K562 (cell line): ENCODE data around the gene UBR1. TPM values are rescaled to one million over a fixed set of nuclear protein-coding genes. Genes with fewer than 3 reads are reported as not detected.

Source experiments
- ATAC-seq: fragments of 200-7000 bp; cut with Tn5 transposase; 3 replicates; pipeline ENCODE4 v1.9.1; 2020; ENCODE audit warnings: moderate library complexity
- BruUV-seq: library from RNA; stranded (reverse); fragments of 400-500 nt; replicated peaks from 2 replicates; lab custom pipeline; 2021; lab: Mats Ljungman, UMichigan
- CTCF ChIA-PET: fragments of 300-600 bp; formaldehyde crosslinking; extraction: SDS; loops from one replicate; lab custom pipeline; 2021; ENCODE audit warnings: low intra/inter-chr PET ratio; lab: Yijun Ruan, JAX
- POLR2A ChIA-PET: fragments of 300-600, 350-650 bp; sonication (Branson Sonifier 250); formaldehyde crosslinking; extraction: SDS; loops from one replicate; lab custom pipeline; 2021; ENCODE audit warnings: antibody characterized with exemption, inconsistent platforms; lab: Yijun Ruan, JAX
- DNase-seq, 4 experiments: peaks; one replicate each; pipeline versions ENCODE4 v3.0.0 to v3.0.0-alpha.2; 2011 to 2018; ENCODE audit warnings: low spot score in 3 of 4, mixed read lengths in 3 of 4; ENCODE audit errors: extremely low read depth in 1 of 4
- FAIRE-seq: peaks from 2 replicates; lab custom pipeline; 2011; peaks lifted over from hg19 to GRCh38; lab: Jason Lieb, UNC
- H2AFZ ChIP-seq: 2 replicates; pipeline ENCODE4 v1.6.0; 2011; ENCODE audit warnings: low read depth, low read length, control low read depth, inconsistent platforms
- H3K27ac ChIP-seq: fragments of 200-600 bp; 3 replicates; pipeline ENCODE4 v1.8.0; 2011; ENCODE audit warnings: low read depth, mild to moderate bottlenecking, control low read depth, inconsistent platforms, low read length, moderate library complexity, mixed read lengths; ENCODE audit errors: extremely low read depth
- H3K27me3 ChIP-seq, 2 experiments: fragments of 300-600 bp in 1 of 2; 2 replicates in 1 of 2; 3 replicates in 1 of 2; pipeline versions ENCODE4 v1.6.0 to v1.8.0; 2011; ENCODE audit warnings: inconsistent platforms in 2 of 2, low read length in 2 of 2, mild to moderate bottlenecking in 1 of 2, mixed read lengths in 1 of 2, moderate library complexity in 1 of 2; ENCODE audit not compliant: control insufficient read depth in 2 of 2, insufficient read depth in 2 of 2
- H3K36me3 ChIP-seq: fragments of 300-600 bp; 3 replicates; pipeline ENCODE4 v1.8.0; 2011; ENCODE audit warnings: mild to moderate bottlenecking, low read length, inconsistent platforms; ENCODE audit not compliant: control insufficient read depth, insufficient read depth
- H3K4me1 ChIP-seq, 2 experiments: fragments of 200-600 bp in 1 of 2; replicated peaks in 1 of 2; 2 replicates in 1 of 2; 3 replicates in 1 of 2; pipeline versions ENCODE4 v1.5.1 to v1.8.0; 2011; ENCODE audit warnings: inconsistent platforms in 2 of 2, low read length in 2 of 2, mild to moderate bottlenecking in 1 of 2, mixed read lengths in 1 of 2, moderate library complexity in 1 of 2; ENCODE audit not compliant: control insufficient read depth in 2 of 2, insufficient read depth in 2 of 2
- H3K4me2 ChIP-seq: 2 replicates; pipeline ENCODE4 v1.6.1; 2011; ENCODE audit warnings: low read length, control low read depth, inconsistent platforms, mixed read lengths; ENCODE audit not compliant: insufficient read depth
- H3K4me3 ChIP-seq: fragments of 200-600 bp; sonication (generic), shearing (Covaris generic); 2 replicates; pipeline ENCODE4 v1.5.1; 2016; ENCODE audit warnings: control low read depth, inconsistent platforms
- H3K79me2 ChIP-seq: fragments of 200-600 bp; 3 replicates; pipeline ENCODE4 v1.8.0; 2011; ENCODE audit warnings: low read length, inconsistent platforms; ENCODE audit not compliant: control insufficient read depth, insufficient read depth
- H3K9ac ChIP-seq, 2 experiments: 2 replicates each; pipeline versions ENCODE4 v1.6.0 to v1.6.1; 2011; ENCODE audit warnings: low read depth in 2 of 2, low read length in 2 of 2, control low read depth in 1 of 2, inconsistent platforms in 1 of 2, mild to moderate bottlenecking in 1 of 2, mixed read lengths in 1 of 2; ENCODE audit not compliant: insufficient read depth in 1 of 2
- H3K9me1 ChIP-seq: one replicate; pipeline ENCODE4 v1.6.0; 2011; ENCODE audit warnings: inconsistent platforms, mild to moderate bottlenecking, low read length, moderate library complexity; ENCODE audit not compliant: control insufficient read depth, insufficient read depth
- H3K9me3 ChIP-seq: replicated peaks from 2 replicates; pipeline ENCODE4 v1.5.1; 2011; ENCODE audit warnings: low read depth, low read length, inconsistent platforms; ENCODE audit not compliant: control insufficient read depth, insufficient read depth
- H4K20me1 ChIP-seq: replicated peaks from 2 replicates; pipeline ENCODE4 v1.6.1; 2011; ENCODE audit warnings: low read length, inconsistent platforms, mixed read lengths; ENCODE audit not compliant: control insufficient read depth, insufficient read depth
- CEBPB ChIP-seq: fragments of 450-650 bp; IDR thresholded peaks from 2 replicates; pipeline ENCODE4 v1.6.1; 2016; ENCODE audit warnings: missing genetic modification characterization, missing compliant biosample characterization
- CEBPG ChIP-seq, 3 experiments: fragments of 200-800 bp in 1 of 3; sonication (Bioruptor generic) in 1 of 3; sonication (generic) in 1 of 3; formaldehyde crosslinking in 1 of 3; IDR thresholded peaks in 2 of 3; conservative IDR thresholded peaks in 1 of 3; 2 replicates each; pipeline versions ENCODE4 v1.6.1 to v1.8.0; 2016 to 2022; ENCODE audit warnings: missing compliant biosample characterization in 2 of 3, missing genetic modification characterization in 2 of 3, mild to moderate bottlenecking in 1 of 3, missing genetic modification reagents in 1 of 3
- COPS2 ChIP-seq: fragments of 450-650 bp; conservative IDR thresholded peaks from 2 replicates; pipeline ENCODE4 v1.6.1; 2016; ENCODE audit warnings: mild to moderate bottlenecking, moderate library complexity
- IFI16 ChIP-seq: fragments of 250-450 bp; sonication (Bioruptor Pico); IDR thresholded peaks from 2 replicates; pipeline ENCODE4 v2.1.2; 2022; ENCODE audit warnings: mild to moderate bottlenecking, inconsistent platforms
- MECOM ChIP-seq: fragments of 250-450 bp; sonication (Bioruptor Pico); IDR thresholded peaks from 2 replicates; pipeline ENCODE4 v1.8.0; 2022; ENCODE audit warnings: inconsistent platforms
- MYC ChIP-seq, 2 experiments: fragments of 250-450 bp in 1 of 2; sonication (Bioruptor Pico) in 1 of 2; IDR thresholded peaks; 2 replicates each; pipeline versions ENCODE4 v1.5.1 to v1.6.1; 2012 to 2021; ENCODE audit warnings: low read depth in 2 of 2, borderline replicate concordance in 1 of 2, improper control_type of control experiment in 1 of 2, low read length in 1 of 2, mild to moderate bottlenecking in 1 of 2, moderate library complexity in 1 of 2
- RBM25 ChIP-seq: fragments of 200-400 bp; formaldehyde crosslinking; IDR thresholded peaks from 2 replicates; pipeline ENCODE4 v1.6.1; 2018; ENCODE audit warnings: low read length, low read depth, moderate library complexity; ENCODE audit not compliant: severe bottlenecking
- RFX5 ChIP-seq: IDR thresholded peaks from 2 replicates; pipeline ENCODE4 v1.6.1; 2011; ENCODE audit warnings: low read depth, mild to moderate bottlenecking, improper control_type of control experiment, low read length
- SMARCE1 ChIP-seq: fragments of 450-650 bp; IDR thresholded peaks from 2 replicates; pipeline ENCODE4 v1.7.1; 2016; ENCODE audit warnings: mild to moderate bottlenecking
- ZC3H8 ChIP-seq: fragments of 450-650 bp; IDR thresholded peaks from 2 replicates; pipeline ENCODE4 v1.6.1; 2017
- ZNF384 ChIP-seq: IDR thresholded peaks from 2 replicates; pipeline ENCODE4 v1.6.1; 2012; ENCODE audit warnings: low read depth, low read length, improper control_type of control experiment
- WGBS: fragments of 100-300 bp; shearing (Covaris generic); methylation state at CpG from one replicate; pipeline ENCODE4 v1.1.6; 2016; ENCODE audit warnings: low coverage, mixed read lengths; ENCODE audit not compliant: insufficient coverage; ENCODE audit errors: missing lambda C conversion rate; 5-methylcytosine and 5-hydroxymethylcytosine counted together
- in situ Hi-C: fragments of 300-500 bp; cut with MboI; formaldehyde crosslinking; loops from 4 replicates; pipeline ENCODE4 v1.15.0; 2018; ENCODE audit warnings: inconsistent platforms, mixed read lengths
- intact Hi-C: fragments of 100-400 bp; cut with micrococcal nuclease; formaldehyde crosslinking; loops from 2 replicates; pipeline ENCODE4 v1.14.2; 2022
- polyA plus RNA-seq, 8 experiments: library from polyadenylated mRNA; depleted of rRNA in 4 of 8; stranded (reverse) in 5 of 8; unstranded in 3 of 8; fragments of >200 nt; fragmentation: Nextera tagmentation in 2 of 8; fragmentation: Illumina TruSeq in 1 of 8; extraction: Ambion mirVana in 2 of 8; extraction: Trizol in 1 of 8; gene quantifications; 2 replicates each; pipeline versions ENCODE4 v1.2.1 to v1.2.3, GENCODE V29; 2011 to 2014; ENCODE audit warnings: inconsistent platforms in 1 of 8, missing spikeins in 1 of 8
- total RNA-seq, 7 experiments: library from RNA; depleted of rRNA in 6 of 7; stranded (reverse); fragments of >200 nt in 6 of 7; fragmentation: Illumina TruSeq in 2 of 7; extraction: Trizol in 2 of 7; gene quantifications; 2 replicates each; pipeline versions ENCODE4 v1.2.1 to v1.2.3, GENCODE V29; 2011 to 2021; ENCODE audit warnings: low replicate concordance in 1 of 7
- TF ChIP-seq, protein P1 (sequence below): fragments of 250-450 bp; sonication (Bioruptor Pico); IDR thresholded peaks from 2 replicates; pipeline ENCODE4 v1.5.0; 2021

UBR1 gene
- total and polyA plus RNA-seq, 9 of the 15 experiments (the other 6 are each of a cell fraction or from before 2014, with no cell fraction given), result 5.8 to 30.7 (median 15.3) TPM

GRCh38 chr15:43082509-43082908, 23.3 kb downstream of the UBR1 start:
- Histone ChIP-seq H3K9ac (no peak overlapping the region), H3K9me1 (no peaks in the 10 kb centered on the region), H3K27me3 (no peaks in the 10 kb centered on the region), H3K4me1 (no peaks in the 10 kb centered on the region), H3K4me2 (no peak overlapping the region), H3K9me3 (no peaks in the 10 kb centered on the region), H4K20me1 (no peaks in the 10 kb centered on the region), H2AFZ (no peak overlapping the region), H3K27ac (no peak overlapping the region), H3K36me3 (peaks cover 77% of the 10 kb centered on the region), H3K79me2 (peaks cover 20% of the 10 kb centered on the region; the same call in 2 of the 3 replicates), H3K4me3 (no peak overlapping the region)
- TF ChIP-seq CEBPB (tag) (peak; percentile 61), SMARCE1 (no peak), CEBPG (CRISPR knock-in tag; IDR thresholded peaks at IDR 0.05) (no peak), CEBPG (tag; conservative IDR thresholded peaks at IDR 0.05 in 1 of 2, IDR thresholded peaks at IDR 0.05 in 1 of 2) (peak in 1 of 2 experiments; percentile 33; a peak in 1 of 4 replicates), RFX5 (no peak)
- BruUV-seq, result no TSS peak
- ChIA-PET POLR2A (no interaction called here), CTCF (no interaction called here)
- FAIRE-seq (no peak), ATAC-seq (no peak), DNase-seq (no peak)
- intact Hi-C loops, result no loop called here
- in situ Hi-C loops, result no loop called here
- WGBS, result 100% methylated on average over 1 of the region's 1 CpG

DNA sequence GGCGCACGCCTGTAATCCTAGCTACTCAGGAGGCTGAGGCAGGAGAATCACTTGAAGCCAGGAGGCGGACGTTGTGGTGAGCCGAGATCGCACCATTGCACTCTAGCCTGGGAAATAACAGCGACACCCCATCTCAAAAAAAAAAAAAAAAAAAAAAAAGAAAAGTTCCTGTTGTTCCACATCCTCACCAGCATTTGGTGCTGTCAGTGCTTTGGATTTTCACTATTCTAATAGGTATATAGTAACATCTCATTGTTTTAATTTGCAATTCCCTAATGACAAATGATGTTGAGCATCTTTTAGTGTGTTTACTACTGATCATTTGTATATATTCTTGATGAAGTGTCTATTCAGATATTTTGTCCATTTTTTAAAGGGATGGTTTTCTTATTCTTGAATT, 24.6 kb downstream of the UBR1 start:
- Histone ChIP-seq H3K79me2 (peaks cover 12% of the 10 kb centered on the region; the same call in 2 of the 3 replicates), H3K4me1 (no peaks in the 10 kb centered on the region), H3K4me2 (no peak overlapping the region), H2AFZ (no peak overlapping the region), H3K27ac (no peak overlapping the region), H3K4me3 (no peak overlapping the region), H3K9me3 (no peaks in the 10 kb centered on the region), H4K20me1 (no peaks in the 10 kb centered on the region), H3K9me1 (no peaks in the 10 kb centered on the region), H3K27me3 (no peaks in the 10 kb centered on the region), H3K9ac (no peak overlapping the region), H3K36me3 (peaks cover 71% of the 10 kb centered on the region)
- 100% methylated on average over 6 of the region's 7 CpGs for WGBS
- intact Hi-C loops, result no loop called here
- ATAC-seq, result no peak
- FAIRE-seq, result no peak
- TF ChIP-seq, protein P1, sequence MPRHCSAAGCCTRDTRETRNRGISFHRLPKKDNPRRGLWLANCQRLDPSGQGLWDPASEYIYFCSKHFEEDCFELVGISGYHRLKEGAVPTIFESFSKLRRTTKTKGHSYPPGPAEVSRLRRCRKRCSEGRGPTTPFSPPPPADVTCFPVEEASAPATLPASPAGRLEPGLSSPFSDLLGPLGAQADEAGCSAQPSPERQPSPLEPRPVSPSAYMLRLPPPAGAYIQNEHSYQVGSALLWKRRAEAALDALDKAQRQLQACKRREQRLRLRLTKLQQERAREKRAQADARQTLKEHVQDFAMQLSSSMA (CRISPR knock-in tag), result no peak
- TF ChIP-seq ZC3H8 (no peak), RBM25 (peak; percentile 68), IFI16 (CRISPR knock-in tag) (no peak), ZNF384 (peak; percentile 83), COPS2 (no peak), MYC (IDR thresholded peaks at IDR 0.05; ENCODE audit: low read depth, low read length) (no peak), MYC (CRISPR knock-in tag; IDR thresholded peaks at IDR 0.05; ENCODE audit: borderline replicate concordance, low read depth) (no peak), MECOM (CRISPR knock-in tag) (no peak)
- DNase-seq, result no peak
- TSS peak; percentile 15 for BruUV-seq
- POLR2A ChIA-PET, result interaction anchor here (0.6 kb wide), 1 partner anchor 41 kb away, joined by 3 read pairs; no protein-coding TSS in a partner anchor
- in situ Hi-C loops, result no loop called here
- CTCF ChIA-PET, result interaction anchor here (0.6 kb wide), 1 partner anchor 105 kb away, joined by 3 read pairs; no protein-coding TSS in a partner anchor
